Measurements from ENCODE around the gene PPP3R1. TPM values are rescaled to one million over a fixed set of nuclear protein-coding genes. Genes with fewer than 3 reads are reported as not detected.

The PPP3R1 gene
- total RNA-seq, 5 donors from 2014 or later (not counting 1 experiment from before 2014, with no cell fraction given) = 53.2 to 65.0 (median 57.7) TPM

DNA sequence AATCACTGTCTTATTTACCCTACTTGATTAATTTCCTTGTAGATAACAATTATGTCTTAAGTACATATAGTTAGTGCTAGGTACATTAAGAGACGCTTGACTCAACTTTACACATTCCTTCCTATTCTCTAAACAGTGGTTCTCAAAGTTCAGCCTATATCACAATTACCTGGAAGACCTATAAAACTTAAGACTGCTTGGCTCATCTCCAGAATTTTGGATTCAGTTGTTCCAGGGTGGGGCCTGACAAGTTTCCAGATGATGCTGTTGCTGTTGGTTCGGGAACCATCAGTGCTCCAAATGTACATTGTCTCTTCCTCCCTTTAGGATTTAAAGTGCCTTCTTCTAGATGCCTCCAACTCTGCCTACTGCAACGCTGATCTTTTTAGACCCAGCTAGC lies 4.0 kb downstream of the PPP3R1 start:
- Histone ChIP-seq H3K9me3 (no peaks in the 10 kb centered on the region), H3K27ac (ENCODE audit: low read length) (no peak overlapping the region), H3K4me3 (ENCODE audit: control insufficient read depth in 1 of 2, extremely low read depth in 1 of 2, low read length in 1 of 2) (no peak overlapping the region), H3K4me1 (ENCODE audit: control insufficient read depth in 1 of 2, extremely low read depth in 1 of 2, insufficient read depth in 2 of 2, low read length in 2 of 2) (peaks cover 34 to 53% of the 10 kb centered on the region in 2 experiments), H3K27me3 (replicated peaks in 1 of 2; ENCODE audit: control insufficient read depth in 2 of 2, extremely low read depth in 1 of 2, insufficient read depth in 2 of 2, low read length in 1 of 2) (no peaks in the 10 kb centered on the region), H3K36me3 (ENCODE audit: control insufficient read depth in 2 of 2, extremely low read depth in 1 of 2, insufficient read depth in 1 of 2, low read length in 1 of 2) (peaks cover 0 to 3% of the 10 kb centered on the region in 2 donors)
- H3K27me3 Mint-ChIP-seq = no peaks in the 10 kb centered on the region
- peaks cover 17 to 28% (median 21%) of the 10 kb centered on the region in 3 donors for H3K4me1 Mint-ChIP-seq
- ATAC-seq (replicated peaks in 1 of 4) (no peak), DNase-seq (no peak)
- no peak overlapping the region for H3K27ac Mint-ChIP-seq
- no peaks in the 10 kb centered on the region for H3K9me3 Mint-ChIP-seq
- ChIA-PET CTCF (no interaction called here), POLR2A (interaction anchor here in 1 of 2 donors (0.6 kb wide), 1 partner anchor 20 kb away, joined by 4 read pairs; no protein-coding TSS in a partner anchor)
- no peak overlapping the region for H3K4me3 Mint-ChIP-seq
- no peaks in the 10 kb centered on the region for H3K36me3 Mint-ChIP-seq
- 67% methylated on average over 1 of the region's 3 CpGs for WGBS (ENCODE audit: insufficient coverage)

DNA sequence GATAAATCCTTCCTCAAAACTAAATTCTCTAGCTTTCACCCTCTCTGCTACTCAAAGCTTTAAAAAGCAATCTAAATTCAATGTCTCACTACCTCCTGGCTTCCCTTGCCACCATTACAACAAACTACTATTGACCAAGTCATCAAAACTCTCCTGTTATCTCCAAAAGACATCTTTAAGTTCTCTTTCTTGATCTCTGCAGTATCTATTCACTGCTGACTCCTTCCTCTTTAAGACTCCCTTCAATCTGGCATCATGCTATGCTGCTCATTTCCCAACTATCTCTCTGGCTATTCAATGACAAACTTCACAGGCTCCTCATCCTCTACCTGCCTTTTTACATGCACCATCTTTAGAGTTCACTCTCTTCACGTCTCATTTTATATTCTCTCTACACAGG lies 5.9 kb downstream of the PPP3R1 start:
- no peak overlapping the region for H3K27ac Mint-ChIP-seq
- ATAC-seq (replicated peaks in 1 of 4) (no peak), DNase-seq (no peak)
- WGBS (ENCODE audit: insufficient coverage) = 100% methylated on average over 1 of the region's 1 CpG
- H3K27ac ChIP-seq (ENCODE audit: low read length) = no peak overlapping the region
- ChIA-PET POLR2A (interaction anchor here in 1 of 2 donors (0.6 kb wide), 1 partner anchor 31 kb away, joined by 3 read pairs; no protein-coding TSS in a partner anchor), CTCF (no interaction called here)
- peaks cover 27 to 33% (median 29%) of the 10 kb centered on the region in 3 donors for H3K4me1 Mint-ChIP-seq
- peaks cover 0 to 3% of the 10 kb centered on the region in 2 donors for H3K36me3 ChIP-seq (ENCODE audit: control insufficient read depth in 2 of 2, extremely low read depth in 1 of 2, insufficient read depth in 1 of 2, low read length in 1 of 2)
- H3K4me1 ChIP-seq (ENCODE audit: control insufficient read depth in 1 of 2, extremely low read depth in 1 of 2, insufficient read depth in 2 of 2, low read length in 2 of 2) = peaks cover 41 to 55% of the 10 kb centered on the region in 2 experiments
- H3K4me3 Mint-ChIP-seq = no peak overlapping the region
- H3K9me3 ChIP-seq = no peaks in the 10 kb centered on the region
- H3K4me3 ChIP-seq (ENCODE audit: control insufficient read depth in 1 of 2, extremely low read depth in 1 of 2, low read length in 1 of 2) = no peak overlapping the region
- H3K36me3 Mint-ChIP-seq = no peaks in the 10 kb centered on the region
- no peaks in the 10 kb centered on the region for H3K27me3 Mint-ChIP-seq
- no peaks in the 10 kb centered on the region for H3K9me3 Mint-ChIP-seq
- no peaks in the 10 kb centered on the region for H3K27me3 ChIP-seq (replicated peaks in 1 of 2; ENCODE audit: control insufficient read depth in 2 of 2, extremely low read depth in 1 of 2, insufficient read depth in 2 of 2, low read length in 1 of 2)

DNA sequence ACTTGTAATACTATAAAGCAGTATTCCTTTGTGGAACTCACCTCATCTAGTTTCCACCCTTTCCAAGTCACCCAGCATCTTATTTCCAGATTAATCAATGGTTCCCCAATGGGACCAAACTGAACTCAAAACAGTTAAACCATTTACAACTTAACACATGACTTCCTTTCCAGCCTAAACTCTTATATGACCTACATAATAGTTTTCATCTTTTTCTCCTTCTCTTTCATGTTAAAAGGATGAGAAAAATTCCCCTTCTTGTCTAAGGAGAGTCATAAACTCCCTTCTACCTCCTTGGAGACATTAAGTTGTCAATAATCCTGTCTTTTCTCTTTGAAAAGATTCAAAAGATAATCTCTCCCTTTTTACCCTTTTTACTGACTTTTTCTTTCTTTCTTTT lies 6.7 kb downstream of the PPP3R1 start:
- peaks cover 3% of the 10 kb centered on the region in 2 donors for H3K36me3 ChIP-seq (ENCODE audit: control insufficient read depth in 2 of 2, extremely low read depth in 1 of 2, insufficient read depth in 1 of 2, low read length in 1 of 2)
- H3K27me3 Mint-ChIP-seq = no peaks in the 10 kb centered on the region
- H3K9me3 ChIP-seq = no peaks in the 10 kb centered on the region
- no peaks in the 10 kb centered on the region for H3K9me3 Mint-ChIP-seq
- H3K4me3 Mint-ChIP-seq = no peak overlapping the region
- H3K4me3 ChIP-seq (ENCODE audit: control insufficient read depth in 1 of 2, extremely low read depth in 1 of 2, low read length in 1 of 2) = no peak overlapping the region
- ChIA-PET CTCF (interaction anchor here in 1 of 2 donors (0.9 to 1.7 kb wide), 2 partner anchors 12 to 20 kb away, joined by 3 to 5 read pairs; no protein-coding TSS in a partner anchor), POLR2A (no interaction called here)
- no peak overlapping the region for H3K27ac ChIP-seq (ENCODE audit: low read length)
- ATAC-seq (replicated peaks in 1 of 4) (peak in 1 of 4 experiments; percentile 67), DNase-seq (no peak)
- H3K27ac Mint-ChIP-seq = no peak overlapping the region
- H3K36me3 Mint-ChIP-seq = no peaks in the 10 kb centered on the region
- peaks cover 45 to 53% of the 10 kb centered on the region in 2 experiments for H3K4me1 ChIP-seq (ENCODE audit: control insufficient read depth in 1 of 2, extremely low read depth in 1 of 2, insufficient read depth in 2 of 2, low read length in 2 of 2)
- no peaks in the 10 kb centered on the region for H3K27me3 ChIP-seq (replicated peaks in 1 of 2; ENCODE audit: control insufficient read depth in 2 of 2, extremely low read depth in 1 of 2, insufficient read depth in 2 of 2, low read length in 1 of 2)
- peaks cover 27 to 38% (median 33%) of the 10 kb centered on the region in 3 donors for H3K4me1 Mint-ChIP-seq

DNA sequence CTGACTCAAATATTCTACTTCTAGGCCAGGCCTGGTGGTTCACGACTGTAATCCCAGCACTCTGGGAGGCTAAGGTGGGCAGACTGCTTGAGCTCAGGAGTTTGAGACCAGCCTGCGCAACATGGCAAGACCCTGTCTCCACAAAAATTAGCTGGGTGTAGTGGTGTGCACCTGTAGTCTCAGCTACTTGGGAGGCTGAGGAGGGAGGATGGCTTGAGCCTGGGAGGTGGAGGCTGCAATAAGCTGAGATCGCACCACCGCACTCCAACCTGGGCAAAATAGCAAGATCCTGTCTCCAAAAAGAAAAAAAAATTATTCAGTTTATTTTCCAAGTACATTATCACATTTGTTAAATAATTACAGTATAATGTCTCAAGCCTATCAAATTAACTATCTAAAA lies 7.3 kb downstream of the PPP3R1 start:
- Mint-ChIP-seq H3K36me3 (peaks cover 2% of the 10 kb centered on the region), H3K4me1 (peaks cover 27 to 38% (median 33%) of the 10 kb centered on the region in 3 donors), H3K9me3 (no peaks in the 10 kb centered on the region), H3K4me3 (no peak overlapping the region), H3K27me3 (no peaks in the 10 kb centered on the region), H3K27ac (no peak overlapping the region)
- ChIA-PET CTCF (interaction anchor here in 1 of 2 donors (0.9 to 1.7 kb wide), 5 partner anchors 9 to 52 kb away, joined by 3 to 8 read pairs (median 5); no protein-coding TSS in a partner anchor), POLR2A (no interaction called here)
- peaks cover 3% of the 10 kb centered on the region in 2 donors for H3K36me3 ChIP-seq (ENCODE audit: control insufficient read depth in 2 of 2, extremely low read depth in 1 of 2, insufficient read depth in 1 of 2, low read length in 1 of 2)
- H3K27me3 ChIP-seq (replicated peaks in 1 of 2; ENCODE audit: control insufficient read depth in 2 of 2, extremely low read depth in 1 of 2, insufficient read depth in 2 of 2, low read length in 1 of 2) = no peaks in the 10 kb centered on the region
- no peak for ATAC-seq (replicated peaks in 1 of 4)
- H3K4me3 ChIP-seq (ENCODE audit: control insufficient read depth in 1 of 2, extremely low read depth in 1 of 2, low read length in 1 of 2) = no peak overlapping the region
- DNase-seq = no peak
- peaks cover 43 to 48% of the 10 kb centered on the region in 2 experiments for H3K4me1 ChIP-seq (ENCODE audit: control insufficient read depth in 1 of 2, extremely low read depth in 1 of 2, insufficient read depth in 2 of 2, low read length in 2 of 2)
- WGBS (ENCODE audit: insufficient coverage) = 100% methylated on average over 1 of the region's 4 CpGs
- H3K27ac ChIP-seq (ENCODE audit: low read length) = no peak overlapping the region
- H3K9me3 ChIP-seq = no peaks in the 10 kb centered on the region

DNA sequence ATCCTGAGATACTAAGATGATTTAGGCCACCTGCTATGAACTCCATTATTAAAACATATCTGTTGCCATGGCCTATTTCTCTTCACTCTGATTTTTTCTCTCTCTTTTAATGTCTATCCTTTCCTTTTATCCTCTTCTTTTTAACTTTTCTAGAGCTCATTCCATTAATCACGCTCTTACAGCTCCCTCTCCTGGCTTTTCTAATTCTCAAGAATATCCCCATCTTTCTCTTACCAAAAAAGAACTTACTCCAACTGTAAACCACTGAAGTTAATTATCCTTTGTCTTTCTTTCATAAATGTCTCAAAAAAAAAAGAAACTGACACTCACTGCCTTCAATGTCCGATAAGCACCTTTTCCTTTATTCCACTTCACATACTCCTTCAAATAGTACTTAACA lies 7.9 kb downstream of the PPP3R1 start:
- Mint-ChIP-seq H3K4me3 (no peak overlapping the region), H3K27me3 (no peaks in the 10 kb centered on the region), H3K27ac (no peak overlapping the region), H3K36me3 (peaks cover 3% of the 10 kb centered on the region), H3K9me3 (no peaks in the 10 kb centered on the region), H3K4me1 (peaks cover 26 to 38% (median 33%) of the 10 kb centered on the region in 3 donors)
- no peak for DNase-seq
- POLR2A ChIA-PET = interaction anchor here in 1 of 2 donors (0.6 to 1.0 kb wide), 2 partner anchors 19 to 1644 kb away, joined by 3 to 5 read pairs; no protein-coding TSS in a partner anchor
- CTCF ChIA-PET = interaction anchor here in 1 of 2 donors (0.9 to 1.7 kb wide), 7 partner anchors 8 to 54 kb away, joined by 3 to 8 read pairs (median 4); no protein-coding TSS in a partner anchor
- no peak for ATAC-seq (replicated peaks in 1 of 4)
- Histone ChIP-seq H3K27ac (ENCODE audit: low read length) (no peak overlapping the region), H3K9me3 (no peaks in the 10 kb centered on the region), H3K36me3 (ENCODE audit: control insufficient read depth in 2 of 2, extremely low read depth in 1 of 2, insufficient read depth in 1 of 2, low read length in 1 of 2) (peaks cover 3% of the 10 kb centered on the region in 2 donors), H3K27me3 (replicated peaks in 1 of 2; ENCODE audit: control insufficient read depth in 2 of 2, extremely low read depth in 1 of 2, insufficient read depth in 2 of 2, low read length in 1 of 2) (no peaks in the 10 kb centered on the region), H3K4me3 (ENCODE audit: control insufficient read depth in 1 of 2, extremely low read depth in 1 of 2, low read length in 1 of 2) (no peak overlapping the region), H3K4me1 (ENCODE audit: control insufficient read depth in 1 of 2, extremely low read depth in 1 of 2, insufficient read depth in 2 of 2, low read length in 2 of 2) (peaks cover 40 to 47% of the 10 kb centered on the region in 2 experiments)
- WGBS (ENCODE audit: insufficient coverage) = 77% methylated on average over 2 of the region's 2 CpGs

DNA sequence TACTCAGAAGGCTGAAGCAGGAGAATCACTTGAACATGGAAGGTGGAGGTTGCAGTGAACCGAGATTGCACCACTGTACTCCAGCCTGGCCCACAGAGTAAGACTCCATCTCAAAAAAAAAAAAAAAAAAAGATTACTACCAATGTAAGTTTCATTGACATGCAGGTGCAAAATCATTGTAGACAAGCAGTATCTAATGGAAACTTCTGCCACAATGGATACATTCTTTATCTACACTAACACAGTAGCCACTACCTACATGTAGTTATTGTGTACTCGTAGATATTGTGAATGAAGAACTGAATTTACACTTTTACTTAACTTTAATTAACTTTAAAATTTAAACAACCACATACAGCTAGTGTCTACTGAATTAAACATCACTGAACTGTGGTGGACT lies 10.6 kb downstream of the PPP3R1 start:
- no peaks in the 10 kb centered on the region for H3K9me3 ChIP-seq
- WGBS (ENCODE audit: insufficient coverage) = no CpG with 5 or more reads among the region's 2 CpGs
- peaks cover 3% of the 10 kb centered on the region in 2 donors for H3K36me3 ChIP-seq (ENCODE audit: control insufficient read depth in 2 of 2, extremely low read depth in 1 of 2, insufficient read depth in 1 of 2, low read length in 1 of 2)
- DNase-seq (no peak), ATAC-seq (replicated peaks in 1 of 4) (no peak)
- no peak overlapping the region for H3K27ac Mint-ChIP-seq
- no peak overlapping the region for H3K4me3 ChIP-seq (ENCODE audit: control insufficient read depth in 1 of 2, extremely low read depth in 1 of 2, low read length in 1 of 2)
- CTCF ChIA-PET = no interaction called here
- no peaks in the 10 kb centered on the region for H3K9me3 Mint-ChIP-seq
- H3K27me3 Mint-ChIP-seq = no peaks in the 10 kb centered on the region
- peaks cover 30 to 36% of the 10 kb centered on the region in 2 experiments for H3K4me1 ChIP-seq (ENCODE audit: control insufficient read depth in 1 of 2, extremely low read depth in 1 of 2, insufficient read depth in 2 of 2, low read length in 2 of 2)
- POLR2A ChIA-PET = interaction anchor here in 1 of 2 donors (0.7 kb wide), 2 partner anchors 30 to 35 kb away, joined by 3 to 12 read pairs; no protein-coding TSS in a partner anchor
- no peak overlapping the region for H3K27ac ChIP-seq (ENCODE audit: low read length)
- peaks cover 53 to 64% (median 60%) of the 10 kb centered on the region in 3 donors for H3K4me1 Mint-ChIP-seq
- H3K36me3 Mint-ChIP-seq = peaks cover 8% of the 10 kb centered on the region
- no peaks in the 10 kb centered on the region for H3K27me3 ChIP-seq (replicated peaks in 1 of 2; ENCODE audit: control insufficient read depth in 2 of 2, extremely low read depth in 1 of 2, insufficient read depth in 2 of 2, low read length in 1 of 2)
- H3K4me3 Mint-ChIP-seq = no peak overlapping the region

All from T-cell (primary cell).